HEK293T (cell line): ENCODE results near the gene PHEX.

Experiments
- ARNT ChIP-seq: fragments of 450-650 bp; IDR thresholded peaks from 2 replicates; pipeline ENCODE4 v1.6.1; 2017; ENCODE audit warnings: mild to moderate bottlenecking
- BHLHE40 ChIP-seq: fragments of 450-650 bp; IDR thresholded peaks from 2 replicates; pipeline ENCODE4 v1.6.1; 2016; ENCODE audit warnings: mild to moderate bottlenecking, moderate library complexity, borderline replicate concordance
- FOXA1 ChIP-seq: fragments of 450-650 bp; IDR thresholded peaks from 2 replicates; pipeline ENCODE4 v1.6.1; 2016; ENCODE audit warnings: mild to moderate bottlenecking
- HDGF ChIP-seq: fragments of 450-650 bp; IDR thresholded peaks from 2 replicates; pipeline ENCODE4 v1.6.1; 2017; ENCODE audit warnings: antibody characterized with exemption, borderline replicate concordance
- SP1 ChIP-seq: fragments of 450-650 bp; IDR thresholded peaks from 2 replicates; pipeline ENCODE4 v1.6.1; 2017

DNA sequence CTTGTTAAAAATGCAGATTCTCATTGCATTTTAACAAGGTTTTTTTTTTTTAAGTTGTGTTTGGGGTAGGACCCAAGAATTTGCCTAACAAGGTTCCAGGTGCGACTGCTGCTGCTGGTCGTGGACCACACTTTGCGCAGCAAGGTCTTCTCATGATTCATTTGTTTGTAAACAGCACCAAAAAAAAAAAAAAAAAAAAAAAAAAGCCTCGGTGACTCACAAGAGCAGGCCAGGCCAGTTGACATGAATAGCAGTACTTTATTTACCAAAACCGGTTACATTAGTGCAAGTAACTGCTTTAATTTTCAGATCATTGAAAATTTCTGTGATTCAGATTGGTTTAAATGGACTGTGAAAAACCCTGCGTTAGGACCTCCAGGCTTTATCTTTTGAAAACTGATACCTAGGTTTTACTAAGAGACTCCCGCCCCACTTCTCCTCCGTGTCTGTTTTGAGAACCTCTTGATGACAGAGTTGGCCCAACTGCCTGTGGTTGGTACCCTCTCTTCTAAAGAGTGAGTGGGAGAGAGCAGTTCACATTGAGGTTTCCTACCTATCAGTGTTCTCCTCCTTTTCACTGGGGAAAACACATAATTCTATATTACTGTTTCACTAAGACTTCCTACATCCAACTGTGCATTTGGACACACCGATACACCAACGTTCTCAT is 86.2 kb downstream of the PHEX start:
- no peak for TF ChIP-seq SP1
- TF ChIP-seq HDGF, result no peak
- TF ChIP-seq ARNT, result no peak
- no peak for TF ChIP-seq BHLHE40
- no peak for TF ChIP-seq FOXA1
